ENCODE results near the gene TTLL6.

DNA sequence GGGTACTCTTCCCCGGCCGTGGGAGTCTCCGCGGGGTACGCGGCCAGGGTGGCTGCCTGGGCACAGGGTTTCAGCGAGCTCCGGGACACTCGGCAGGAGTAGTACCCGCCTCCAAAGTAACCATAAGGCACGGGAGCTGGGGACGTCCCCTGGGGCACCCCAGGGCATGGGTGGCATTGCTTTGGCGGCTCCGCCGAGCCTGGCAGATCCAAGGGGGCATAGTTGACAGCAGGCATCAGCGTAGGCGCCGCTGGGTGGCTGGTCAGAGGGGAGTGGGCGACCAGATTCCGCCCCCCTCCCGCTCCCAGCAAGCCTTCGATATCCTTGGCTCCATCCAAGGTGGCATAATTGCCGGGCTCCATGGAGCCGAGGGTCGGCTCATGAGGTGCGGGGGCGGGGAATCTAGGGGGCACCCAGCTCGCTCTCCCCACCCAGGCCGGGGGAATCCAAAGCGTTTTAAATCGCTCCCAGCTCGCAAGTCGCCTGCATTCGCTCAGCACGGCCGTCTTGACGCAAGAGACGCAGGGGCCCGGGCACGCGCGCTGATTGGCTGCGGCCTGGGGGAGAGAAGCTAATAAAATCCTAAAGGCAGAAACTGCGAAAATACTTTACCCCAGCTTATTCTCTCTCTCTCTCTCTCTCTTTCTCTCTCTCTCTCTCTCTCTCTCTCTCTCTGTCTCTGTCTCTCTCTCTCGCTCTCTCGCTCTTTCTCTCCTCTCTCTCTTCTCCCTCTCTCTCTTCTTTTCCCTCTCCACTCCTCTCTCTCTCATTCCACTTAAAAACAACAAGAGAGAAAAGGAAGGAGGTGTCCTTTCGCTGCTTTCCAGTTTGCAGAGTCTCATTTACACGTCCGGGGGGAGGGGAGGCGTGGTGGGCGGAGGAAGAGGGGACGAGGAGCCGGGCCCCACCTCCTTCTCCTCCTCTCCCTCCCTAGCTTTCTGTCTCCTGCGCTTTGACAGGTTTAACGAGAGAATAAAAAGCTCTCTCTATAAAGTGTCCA, 88.5 kb downstream of the TTLL6 start, which contains the start of gene HOXB13:
- TF ChIP-seq, protein P1, sequence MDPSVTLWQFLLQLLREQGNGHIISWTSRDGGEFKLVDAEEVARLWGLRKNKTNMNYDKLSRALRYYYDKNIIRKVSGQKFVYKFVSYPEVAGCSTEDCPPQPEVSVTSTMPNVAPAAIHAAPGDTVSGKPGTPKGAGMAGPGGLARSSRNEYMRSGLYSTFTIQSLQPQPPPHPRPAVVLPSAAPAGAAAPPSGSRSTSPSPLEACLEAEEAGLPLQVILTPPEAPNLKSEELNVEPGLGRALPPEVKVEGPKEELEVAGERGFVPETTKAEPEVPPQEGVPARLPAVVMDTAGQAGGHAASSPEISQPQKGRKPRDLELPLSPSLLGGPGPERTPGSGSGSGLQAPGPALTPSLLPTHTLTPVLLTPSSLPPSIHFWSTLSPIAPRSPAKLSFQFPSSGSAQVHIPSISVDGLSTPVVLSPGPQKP (IDR thresholded peaks at IDR 0.05; ENCODE audit: borderline replicate concordance, low read depth, low read length): no peak
- TF ChIP-seq SMC3 (IDR thresholded peaks at IDR 0.05; ENCODE audit: low read depth, low read length) (no peak), MAZ (IDR thresholded peaks at IDR 0.05; ENCODE audit: borderline replicate concordance, low read depth, low read length) (no peak), POLR2A (IDR thresholded peaks at IDR 0.05; ENCODE audit: low read depth, low read length) (no peak), RAD21 (IDR thresholded peaks at IDR 0.05; ENCODE audit: low read length) (no peak), MAFK (IDR thresholded peaks at IDR 0.05; ENCODE audit: low read depth, low read length) (no peak), CTCF (conservative IDR thresholded peaks at IDR 0.05; ENCODE audit: low read depth, low read length) (no peak), MXI1 (IDR thresholded peaks at IDR 0.05; ENCODE audit: borderline replicate concordance, low read depth, low read length) (no peak), NFE2L2 (IDR thresholded peaks at IDR 0.05; ENCODE audit: low read depth, low read length) (no peak)
- TF ChIP-seq, protein P2, sequence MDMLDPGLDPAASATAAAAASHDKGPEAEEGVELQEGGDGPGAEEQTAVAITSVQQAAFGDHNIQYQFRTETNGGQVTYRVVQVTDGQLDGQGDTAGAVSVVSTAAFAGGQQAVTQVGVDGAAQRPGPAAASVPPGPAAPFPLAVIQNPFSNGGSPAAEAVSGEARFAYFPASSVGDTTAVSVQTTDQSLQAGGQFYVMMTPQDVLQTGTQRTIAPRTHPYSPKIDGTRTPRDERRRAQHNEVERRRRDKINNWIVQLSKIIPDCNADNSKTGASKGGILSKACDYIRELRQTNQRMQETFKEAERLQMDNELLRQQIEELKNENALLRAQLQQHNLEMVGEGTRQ (IDR thresholded peaks at IDR 0.05; ENCODE audit: low read depth, low read length): no peak
